VCaP (cell line): ENCODE results near the gene DAB2.

ENCODE experiments used
- H3K27ac ChIP-seq: fragments of 450-650 bp; 2 replicates; pipeline ENCODE4 v1.5.1; 2017
- CTCF ChIP-seq: fragments of 450-650 bp; conservative IDR thresholded peaks from 2 replicates; pipeline ENCODE4 v1.5.1; 2017; ENCODE audit warnings: mild to moderate bottlenecking, moderate library complexity

DAB2 gene

GRCh38 chr5:39420482-39421145, 4.2 kb downstream of the DAB2 start:
- H3K27ac ChIP-seq, result no peak overlapping the region
- TF ChIP-seq CTCF, result no peak

GRCh38 chr5:39419796-39420195, 5.0 kb downstream of the DAB2 start:
- H3K27ac ChIP-seq, result no peak overlapping the region
- no peak for TF ChIP-seq CTCF

GRCh38 chr5:39417979-39418378, 6.8 kb downstream of the DAB2 start:
- H3K27ac ChIP-seq, result no peak overlapping the region
- no peak for TF ChIP-seq CTCF

GRCh38 chr5:39415201-39415600, 9.6 kb downstream of the DAB2 start:
- H3K27ac ChIP-seq, result no peak overlapping the region
- TF ChIP-seq CTCF, result no peak

- H3K27ac ChIP-seq, result no peak overlapping the region
- no peak for TF ChIP-seq CTCF
These were observed 10.4 kb downstream of the DAB2 start for GRCh38 chr5:39414426-39414825.

GRCh38 chr5:39413771-39414170, 11.0 kb downstream of the DAB2 start:
- H3K27ac ChIP-seq, result no peak overlapping the region
- no peak for TF ChIP-seq CTCF

GRCh38 chr5:39412721-39413394, 11.9 kb downstream of the DAB2 start:
- H3K27ac ChIP-seq, result no peak overlapping the region
- no peak for TF ChIP-seq CTCF
